DND-41 (cell line): ENCODE data around the gene NOC2L.

Source experiments
- EZH2 ChIP-seq: IDR thresholded peaks from 3 replicates; pipeline ENCODE4 v1.6.1; 2012; ENCODE audit warnings: borderline replicate concordance, low read depth, mild to moderate bottlenecking, moderate library complexity, low read length, inconsistent platforms; ENCODE audit not compliant: severe bottlenecking
- TF ChIP-seq, protein P1 (sequence below): IDR thresholded peaks from 2 replicates; pipeline ENCODE4 v1.5.1; 2012; ENCODE audit warnings: borderline replicate concordance, low read length, moderate library complexity, mild to moderate bottlenecking; ENCODE audit not compliant: poor library complexity, severe bottlenecking; ENCODE audit errors: extremely low read depth

DNA sequence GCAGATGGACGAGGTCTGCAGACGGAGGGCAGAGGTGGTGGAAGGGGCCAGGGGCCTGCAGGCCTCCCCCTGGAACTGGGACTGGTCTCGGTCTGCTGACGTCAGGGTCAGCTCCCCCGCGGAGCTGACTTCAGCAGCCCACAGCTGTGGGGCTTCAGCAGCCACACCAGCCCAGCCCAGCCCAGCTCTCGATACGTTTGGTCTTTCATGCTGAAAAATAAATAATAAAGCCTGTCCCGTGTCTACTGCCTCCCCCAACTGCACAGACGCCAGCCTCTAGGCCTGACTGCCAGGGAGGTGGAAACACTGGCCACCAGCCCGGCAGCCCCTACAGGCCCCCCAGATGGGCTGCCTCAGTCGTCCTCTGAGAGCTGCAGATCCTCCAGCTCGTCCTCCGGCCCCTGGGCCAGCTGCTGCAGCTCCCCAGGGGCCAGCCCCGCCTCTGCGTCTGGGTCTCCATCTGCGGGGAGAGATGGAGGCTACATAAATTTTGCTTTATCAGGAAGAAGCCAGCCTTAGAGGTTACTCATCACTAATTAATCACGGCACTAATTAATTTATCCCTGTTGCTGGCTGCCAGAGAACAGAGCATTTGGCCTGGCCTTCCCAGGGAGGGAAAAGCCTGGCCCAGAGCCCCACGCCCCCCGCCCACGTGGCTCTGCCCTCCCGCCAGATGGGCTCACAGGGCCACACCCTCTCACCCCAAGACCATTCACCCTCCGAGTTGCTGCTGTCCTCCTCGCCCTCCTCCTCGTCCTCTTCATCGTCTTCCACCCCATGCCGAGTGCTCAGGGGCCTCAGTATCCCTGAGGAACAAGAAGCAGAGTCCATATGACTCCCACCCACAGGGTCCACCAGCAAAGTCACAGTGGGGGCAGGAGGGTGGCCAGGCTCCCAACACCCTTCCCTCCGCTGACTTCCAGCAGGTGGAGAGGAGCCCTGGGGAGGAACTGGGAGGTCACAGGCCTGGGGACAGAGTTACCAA is 14.4 kb downstream of the NOC2L start:
- TF ChIP-seq, protein P1, sequence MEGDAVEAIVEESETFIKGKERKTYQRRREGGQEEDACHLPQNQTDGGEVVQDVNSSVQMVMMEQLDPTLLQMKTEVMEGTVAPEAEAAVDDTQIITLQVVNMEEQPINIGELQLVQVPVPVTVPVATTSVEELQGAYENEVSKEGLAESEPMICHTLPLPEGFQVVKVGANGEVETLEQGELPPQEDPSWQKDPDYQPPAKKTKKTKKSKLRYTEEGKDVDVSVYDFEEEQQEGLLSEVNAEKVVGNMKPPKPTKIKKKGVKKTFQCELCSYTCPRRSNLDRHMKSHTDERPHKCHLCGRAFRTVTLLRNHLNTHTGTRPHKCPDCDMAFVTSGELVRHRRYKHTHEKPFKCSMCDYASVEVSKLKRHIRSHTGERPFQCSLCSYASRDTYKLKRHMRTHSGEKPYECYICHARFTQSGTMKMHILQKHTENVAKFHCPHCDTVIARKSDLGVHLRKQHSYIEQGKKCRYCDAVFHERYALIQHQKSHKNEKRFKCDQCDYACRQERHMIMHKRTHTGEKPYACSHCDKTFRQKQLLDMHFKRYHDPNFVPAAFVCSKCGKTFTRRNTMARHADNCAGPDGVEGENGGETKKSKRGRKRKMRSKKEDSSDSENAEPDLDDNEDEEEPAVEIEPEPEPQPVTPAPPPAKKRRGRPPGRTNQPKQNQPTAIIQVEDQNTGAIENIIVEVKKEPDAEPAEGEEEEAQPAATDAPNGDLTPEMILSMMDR = no peak
- no peak for TF ChIP-seq EZH2
